B cell (primary cell): ENCODE measurements around the gene PTPN6. TPM values are rescaled to one million over a fixed set of nuclear protein-coding genes. Genes with fewer than 3 reads are reported as not detected.

Experiments used
- ATAC-seq: fragments of 200-7000 bp; cut with Tn5 transposase; one replicate; pipeline ENCODE4 v1.10.0; 2021; ENCODE audit warnings: low read depth, mild to moderate bottlenecking, moderate number of reproducible peaks, moderate library complexity
- CTCF ChIA-PET: fragments of 350-600 bp; sonication (Branson Sonifier 250); formaldehyde crosslinking; loops from one replicate; lab custom pipeline; 2021; ENCODE audit warnings: antibody characterized with exemption, inconsistent platforms; lab: Charles Lee
- POLR2A ChIA-PET: fragments of 350-600 bp; sonication (Branson Sonifier 250); formaldehyde crosslinking; loops from one replicate; lab custom pipeline; 2021; ENCODE audit warnings: antibody characterized with exemption; lab: Charles Lee
- DNase-seq: peaks from one replicate; pipeline ENCODE4 v3.0.0; 2013
- H2AFZ ChIP-seq: 2 replicates; pipeline ENCODE4 v1.6.1; 2012; ENCODE audit warnings: mild to moderate bottlenecking, low read depth, low read length; ENCODE audit not compliant: insufficient read depth, poor library complexity, severe bottlenecking
- H3K27ac ChIP-seq, 2 donors: 1 replicate in 1 of 2; 2 replicates in 1 of 2; pipeline ENCODE4 v1.5.1; 2012 to 2013; ENCODE audit warnings: low read length in 2 of 2, mild to moderate bottlenecking in 2 of 2, moderate library complexity in 1 of 2
- H3K27me3 ChIP-seq, 4 experiments: fragments of 200-600 bp in 1 of 4; sonication (generic) in 1 of 4; replicated peaks in 1 of 4; 1 replicate in 2 of 4; 2 replicates in 2 of 4; pipeline versions ENCODE4 v1.6.1 to v1.7.0; 2013 to 2016; ENCODE audit warnings: low read length in 3 of 4, mild to moderate bottlenecking in 2 of 4, mixed read lengths in 1 of 4, moderate library complexity in 1 of 4; ENCODE audit not compliant: insufficient read depth in 4 of 4, control insufficient read depth in 3 of 4; ENCODE audit errors: control extremely low read depth in 1 of 4
- H3K36me3 ChIP-seq, 2 experiments: replicated peaks in 1 of 2; 1 replicate in 1 of 2; 2 replicates in 1 of 2; pipeline versions ENCODE4 v1.6.1 to v1.7.1; 2013; ENCODE audit warnings: low read length in 1 of 2; ENCODE audit not compliant: insufficient read depth in 2 of 2, control insufficient read depth in 1 of 2; ENCODE audit errors: control extremely low read depth in 1 of 2, extremely low read depth in 1 of 2
- H3K4me1 ChIP-seq, 2 donors: fragments of 200-600 bp in 1 of 2; sonication (generic) in 1 of 2; 1 replicate in 1 of 2; 2 replicates in 1 of 2; pipeline versions ENCODE4 v1.5.1 to v1.6.1; 2013 to 2017; ENCODE audit warnings: low read length in 2 of 2; ENCODE audit not compliant: control insufficient read depth in 2 of 2, insufficient read depth in 2 of 2
- H3K4me2 ChIP-seq: replicated peaks from 2 replicates; pipeline ENCODE3; 2012; ENCODE audit warnings: mild to moderate bottlenecking, low read depth, low read length; ENCODE audit not compliant: poor library complexity, severe bottlenecking
- H3K4me3 ChIP-seq, 5 experiments: fragments of 200-600 bp in 1 of 5; sonication (generic) in 1 of 5; 1 replicate in 3 of 5; 2 replicates in 2 of 5; pipeline versions ENCODE4 v1.5.1 to v1.7.0; 2011 to 2016; ENCODE audit warnings: low read length in 4 of 5, mild to moderate bottlenecking in 4 of 5, low read depth in 2 of 5, control low read depth in 1 of 5, moderate library complexity in 1 of 5; ENCODE audit not compliant: insufficient read depth in 1 of 5; ENCODE audit errors: control extremely low read depth in 1 of 5, extremely low read depth in 1 of 5
- H3K79me2 ChIP-seq: fragments of 200-600 bp; sonication (generic); one replicate; pipeline ENCODE4 v1.6.0; 2016; ENCODE audit warnings: low read length; ENCODE audit not compliant: control insufficient read depth, insufficient read depth
- H3K9ac ChIP-seq: fragments of 200-600 bp; sonication (generic); 2 replicates; pipeline ENCODE4 v1.6.1; 2017; ENCODE audit warnings: mild to moderate bottlenecking, low read length, moderate library complexity
- H3K9me3 ChIP-seq, 3 donors: one replicate each; pipeline versions ENCODE4 v1.6.1 to v1.7.1; 2013; ENCODE audit warnings: low read length in 2 of 3; ENCODE audit not compliant: control insufficient read depth in 2 of 3, insufficient read depth in 1 of 3; ENCODE audit errors: control extremely low read depth in 1 of 3
- H4K20me1 ChIP-seq: 2 replicates; pipeline ENCODE4 v1.6.0; 2012; ENCODE audit warnings: mild to moderate bottlenecking, low read length; ENCODE audit not compliant: insufficient read depth, control insufficient read depth, poor library complexity, severe bottlenecking
- H3K27ac Mint-ChIP-seq: one replicate; pipeline ENCODE4 v1.8.0; 2021; ENCODE audit warnings: mixed read lengths
- H3K27me3 Mint-ChIP-seq: one replicate; pipeline ENCODE4 v1.8.0; 2021; ENCODE audit warnings: mixed read lengths
- H3K4me1 Mint-ChIP-seq: one replicate; pipeline ENCODE4 v1.8.0; 2021; ENCODE audit warnings: mixed read lengths
- H3K4me3 Mint-ChIP-seq: one replicate; pipeline ENCODE4 v1.8.0; 2021; ENCODE audit warnings: mixed read lengths
- H3K9me3 Mint-ChIP-seq: one replicate; pipeline ENCODE4 v1.8.0; 2022; ENCODE audit warnings: mixed read lengths; ENCODE audit not compliant: insufficient read depth
- CTCF ChIP-seq: fragments of 200-600 bp; IDR thresholded peaks from one replicate; pipeline ENCODE4 v1.8.0; 2022; ENCODE audit warnings: antibody characterized with exemption, mild to moderate bottlenecking
- EZH2 ChIP-seq: IDR thresholded peaks from 2 replicates; pipeline ENCODE4 v1.6.1; 2012; ENCODE audit warnings: borderline replicate concordance, low read depth, mild to moderate bottlenecking, moderate library complexity, low read length; ENCODE audit not compliant: insufficient read depth, poor library complexity, severe bottlenecking
- WGBS: methylation state at CpG from one replicate; pipeline ENCODE4 v1.1.5; 2013; ENCODE audit warnings: missing lambda C conversion rate; ENCODE audit not compliant: insufficient coverage; 5-methylcytosine and 5-hydroxymethylcytosine counted together
- intact Hi-C: fragments of 100-400 bp; cut with micrococcal nuclease; formaldehyde crosslinking; loops from one replicate; pipeline ENCODE4 v1.10.0; 2022
- polyA plus RNA-seq: library from polyadenylated mRNA; depleted of rRNA; stranded (reverse); fragments of >200 nt; gene quantifications from 2 replicates; pipeline ENCODE4 v1.2.3, GENCODE V29; 2012
- total RNA-seq, 2 donors: library from RNA; stranded (reverse); fragments of 120-200 nt in 1 of 2; gene quantifications; 1 replicate in 1 of 2; 2 replicates in 1 of 2; pipeline versions ENCODE4 v1.2.3 to v1.2.4, GENCODE V29; 2013 to 2022

PTPN6 gene
- total and polyA plus RNA-seq, 2 donors (not counting 1 experiment from before 2014, with no cell fraction given), result 312 to 874 TPM

GRCh38 chr12:6917491-6918231 is 33.5 kb upstream of the PTPN6 start:
- peaks cover 39% of the 10 kb centered on the region for H3K4me1 Mint-ChIP-seq
- Histone ChIP-seq H3K27me3 (peaks cover 0 to 10% (median 1%) of the 10 kb centered on the region in 4 experiments), H3K79me2 (no peaks in the 10 kb centered on the region), H3K27ac (no peak overlapping the region), H3K9me3 (peaks cover 0 to 3% (median 0%) of the 10 kb centered on the region in 3 donors), H3K4me1 (peaks cover 24 to 35% of the 10 kb centered on the region in 2 donors), H3K4me2 (no peak overlapping the region), H4K20me1 (no peaks in the 10 kb centered on the region), H3K36me3 (peaks cover 0 to 4% of the 10 kb centered on the region in 2 experiments), H3K9ac (no peak overlapping the region), H2AFZ (no peak overlapping the region), H3K4me3 (no peak overlapping the region)
- ChIA-PET CTCF (interaction anchor here (1.3 kb wide), 1 partner anchor 10 kb away, joined by 3 read pairs; no protein-coding TSS in a partner anchor), POLR2A (interaction anchor here (0.5 kb wide), 1 partner anchor 213 kb away, joined by 4 read pairs; no protein-coding TSS in a partner anchor)
- no peak overlapping the region for H3K4me3 Mint-ChIP-seq
- H3K27ac Mint-ChIP-seq, result no peak overlapping the region
- H3K27me3 Mint-ChIP-seq, result no peaks in the 10 kb centered on the region
- no peaks in the 10 kb centered on the region for H3K9me3 Mint-ChIP-seq
- intact Hi-C loops, result no loop called here
- no peak for TF ChIP-seq CTCF
- ATAC-seq (no peak), DNase-seq (no peak)
- 88% methylated on average over 11 of the region's 14 CpGs for WGBS

GRCh38 chr12:6919588-6919987 is 31.6 kb upstream of the PTPN6 start:
- Histone ChIP-seq H3K4me3 (no peak overlapping the region), H3K4me1 (peaks cover 37 to 46% of the 10 kb centered on the region in 2 donors), H3K9me3 (peaks cover 0 to 3% (median 0%) of the 10 kb centered on the region in 3 donors), H3K27me3 (peaks cover 0 to 7% (median 0%) of the 10 kb centered on the region in 4 experiments), H3K36me3 (peaks cover 0 to 4% of the 10 kb centered on the region in 2 experiments), H3K4me2 (no peak overlapping the region), H3K79me2 (peaks cover under 1% of the 10 kb centered on the region), H3K9ac (no peak overlapping the region), H4K20me1 (no peaks in the 10 kb centered on the region), H2AFZ (no peak overlapping the region), H3K27ac (no peak overlapping the region)
- ATAC-seq (no peak), DNase-seq (no peak)
- CTCF ChIA-PET, result interaction anchor here (1.1 kb wide), 1 partner anchor 45 kb away, joined by 4 read pairs; no protein-coding TSS in a partner anchor
- H3K9me3 Mint-ChIP-seq, result no peaks in the 10 kb centered on the region
- H3K27ac Mint-ChIP-seq, result peak overlapping the region; percentile 59
- H3K27me3 Mint-ChIP-seq, result no peaks in the 10 kb centered on the region
- POLR2A ChIA-PET, result interaction anchor here (0.6 kb wide), 1 partner anchor 17 kb away, joined by 5 read pairs; no protein-coding TSS in a partner anchor
- H3K4me1 Mint-ChIP-seq, result peaks cover 44% of the 10 kb centered on the region
- intact Hi-C loops, result no loop called here
- H3K4me3 Mint-ChIP-seq, result no peak overlapping the region
- WGBS, result 79% methylated on average over 7 of the region's 7 CpGs
- no peak for TF ChIP-seq CTCF
- TF ChIP-seq EZH2, result no peak
